Thoracic aorta (tissue), 2 donors: ENCODE results near the gene SLIT3. TPM values are rescaled to one million over a fixed set of nuclear protein-coding genes. Genes with fewer than 3 reads are reported as not detected.

Experiments used
- ATAC-seq: fragments of 150-250 bp; one replicate; pipeline ENCODE4 v1.8.0; 2017; ENCODE audit warnings: low read depth; ENCODE audit not compliant: insufficient number of reproducible peaks, low FRiP score
- DNase-seq: peaks from one replicate; pipeline ENCODE4 v3.0.0-alpha.2; 2020; ENCODE audit warnings: low spot score
- H3K27ac ChIP-seq, 2 donors: fragments of 200-600 bp; sonication (generic); 1 replicate in 1 of 2; 2 replicates in 1 of 2; pipeline ENCODE4 v1.5.1; 2016; ENCODE audit warnings: mild to moderate bottlenecking in 2 of 2, moderate library complexity in 2 of 2
- H3K27me3 ChIP-seq: fragments of 200-600 bp; sonication (generic); replicated peaks from 2 replicates; pipeline ENCODE4 v1.6.0; 2016; ENCODE audit warnings: mild to moderate bottlenecking; ENCODE audit not compliant: insufficient read depth
- H3K36me3 ChIP-seq: fragments of 200-600 bp; sonication (generic); one replicate; pipeline ENCODE4 v1.5.1; 2016
- H3K4me1 ChIP-seq, 2 donors: fragments of 200-600 bp; sonication (generic); 1 replicate in 1 of 2; 2 replicates in 1 of 2; pipeline versions ENCODE4 v1.5.1 to v1.6.0; 2016; ENCODE audit warnings: low read depth in 2 of 2, mild to moderate bottlenecking in 1 of 2; ENCODE audit not compliant: control insufficient read depth in 1 of 2
- H3K4me3 ChIP-seq: fragments of 200-600 bp; sonication (generic); 2 replicates; pipeline ENCODE4 v1.5.1; 2016; ENCODE audit warnings: mild to moderate bottlenecking
- H3K9me3 ChIP-seq: fragments of 200-600 bp; sonication (generic); 2 replicates; pipeline ENCODE4 v1.5.1; 2016
- total RNA-seq, 2 donors: library from RNA; depleted of rRNA; stranded (reverse); fragments of >200 nt; gene quantifications; one replicate each; pipeline versions ENCODE4 v1.1.0 to v1.2.3, GENCODE V29; 2016
- TF ChIP-seq, protein P1 (sequence below): fragments of 200-600 bp; sonication (generic); IDR thresholded peaks from one replicate; pipeline ENCODE4 v1.5.1; 2019; ENCODE audit warnings: antibody characterized with exemption

The SLIT3 gene
- total RNA-seq, 2 donors from 2014 or later = 80.1 to 86.9 TPM

DNA sequence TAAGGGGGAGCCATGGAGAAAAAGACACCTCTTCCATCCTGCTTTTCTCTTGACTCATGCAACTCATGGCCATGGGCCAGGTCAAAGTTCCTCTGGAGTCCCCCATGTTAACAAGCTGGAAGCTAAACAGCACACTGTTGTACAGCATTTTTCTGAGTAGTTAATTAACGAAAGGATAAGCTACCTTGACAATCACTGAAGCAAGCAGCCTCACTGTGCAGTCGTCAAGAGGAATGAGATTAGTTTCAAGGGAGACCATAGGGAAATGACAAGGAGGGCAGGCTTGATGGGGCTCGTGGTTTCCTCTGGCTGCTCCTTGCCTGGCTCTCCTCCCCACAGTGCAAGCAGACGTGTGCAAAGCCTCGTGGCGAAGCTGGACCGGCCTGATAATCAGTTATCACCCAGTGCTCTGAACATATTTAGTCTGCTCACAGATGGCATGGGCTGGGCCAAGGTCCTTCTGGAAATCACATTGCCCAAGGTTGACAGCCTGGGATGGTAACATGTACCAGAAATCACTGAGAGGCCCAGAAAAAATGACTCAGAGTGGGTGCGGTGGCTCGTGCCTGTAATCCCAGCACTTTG is 209.5 kb downstream of the SLIT3 start:
- no peaks in the 10 kb centered on the region for H3K27me3 ChIP-seq
- TF ChIP-seq, protein P1, sequence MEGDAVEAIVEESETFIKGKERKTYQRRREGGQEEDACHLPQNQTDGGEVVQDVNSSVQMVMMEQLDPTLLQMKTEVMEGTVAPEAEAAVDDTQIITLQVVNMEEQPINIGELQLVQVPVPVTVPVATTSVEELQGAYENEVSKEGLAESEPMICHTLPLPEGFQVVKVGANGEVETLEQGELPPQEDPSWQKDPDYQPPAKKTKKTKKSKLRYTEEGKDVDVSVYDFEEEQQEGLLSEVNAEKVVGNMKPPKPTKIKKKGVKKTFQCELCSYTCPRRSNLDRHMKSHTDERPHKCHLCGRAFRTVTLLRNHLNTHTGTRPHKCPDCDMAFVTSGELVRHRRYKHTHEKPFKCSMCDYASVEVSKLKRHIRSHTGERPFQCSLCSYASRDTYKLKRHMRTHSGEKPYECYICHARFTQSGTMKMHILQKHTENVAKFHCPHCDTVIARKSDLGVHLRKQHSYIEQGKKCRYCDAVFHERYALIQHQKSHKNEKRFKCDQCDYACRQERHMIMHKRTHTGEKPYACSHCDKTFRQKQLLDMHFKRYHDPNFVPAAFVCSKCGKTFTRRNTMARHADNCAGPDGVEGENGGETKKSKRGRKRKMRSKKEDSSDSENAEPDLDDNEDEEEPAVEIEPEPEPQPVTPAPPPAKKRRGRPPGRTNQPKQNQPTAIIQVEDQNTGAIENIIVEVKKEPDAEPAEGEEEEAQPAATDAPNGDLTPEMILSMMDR = no peak
- H3K36me3 ChIP-seq = no peaks in the 10 kb centered on the region
- DNase-seq (no peak), ATAC-seq (no peak)
- no peak overlapping the region for H3K27ac ChIP-seq
- H3K9me3 ChIP-seq = no peaks in the 10 kb centered on the region
- no peak overlapping the region for H3K4me3 ChIP-seq
- peaks cover 4 to 8% of the 10 kb centered on the region in 2 donors for H3K4me1 ChIP-seq

DNA sequence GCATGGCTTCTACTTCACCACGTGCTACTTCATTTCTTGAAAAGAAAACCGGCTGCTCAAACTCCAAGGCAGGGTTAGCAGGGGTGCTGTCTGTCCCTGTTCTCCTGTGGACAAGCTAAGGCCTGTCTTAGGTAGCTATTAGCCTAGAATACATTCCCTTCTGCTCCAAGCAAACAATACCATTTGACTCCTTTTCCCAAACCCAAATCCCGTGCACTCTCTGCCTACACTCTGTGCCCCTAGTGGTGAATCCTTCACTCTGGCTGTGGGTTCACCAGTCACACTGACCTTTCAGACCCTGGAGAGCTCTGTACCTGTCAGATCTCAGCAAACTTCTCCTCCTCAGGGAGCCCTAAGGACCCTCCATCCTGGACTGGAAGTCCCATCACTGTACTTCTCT is 211.6 kb downstream of the SLIT3 start:
- H3K9me3 ChIP-seq = no peaks in the 10 kb centered on the region
- H3K27ac ChIP-seq = no peak overlapping the region
- ATAC-seq = no peak
- TF ChIP-seq, protein P1 = no peak
- DNase-seq = no peak
- H3K4me1 ChIP-seq = no peaks in the 10 kb centered on the region
- no peak overlapping the region for H3K4me3 ChIP-seq
- no peaks in the 10 kb centered on the region for H3K36me3 ChIP-seq
- no peaks in the 10 kb centered on the region for H3K27me3 ChIP-seq

DNA sequence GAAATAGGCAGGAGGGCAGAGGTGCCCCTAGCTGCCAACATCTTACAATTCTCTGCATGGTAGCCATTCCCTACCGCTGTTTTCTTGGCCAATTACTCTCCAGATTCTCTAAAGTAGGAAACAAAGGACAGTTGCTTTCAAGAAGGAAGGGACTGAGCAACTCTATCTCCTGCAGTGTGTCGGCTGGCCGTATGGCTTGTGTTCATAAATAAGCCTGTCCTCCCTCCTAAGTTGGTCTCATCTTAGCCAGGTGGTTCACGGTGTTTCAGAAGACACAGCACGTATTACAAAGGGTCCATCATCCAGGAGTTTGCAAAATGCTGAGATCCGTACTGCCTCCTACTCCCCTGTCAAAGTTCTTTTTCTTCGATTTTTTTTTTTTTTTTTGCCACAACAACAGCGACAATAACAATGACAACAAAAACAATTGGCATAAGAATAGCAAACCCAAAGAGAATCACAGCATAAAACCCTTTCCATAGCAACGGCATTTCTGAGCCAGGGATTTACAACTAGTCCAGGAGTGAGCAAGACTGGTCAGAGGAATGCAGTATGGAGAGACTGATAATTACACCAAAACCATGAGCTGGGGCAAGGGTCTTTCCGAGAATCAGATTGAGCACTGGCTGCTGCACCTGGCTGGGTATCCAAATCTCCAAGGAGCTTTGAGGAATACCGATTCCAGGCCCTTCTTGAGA is 212.8 kb downstream of the SLIT3 start:
- H3K4me3 ChIP-seq = no peak overlapping the region
- no peak overlapping the region for H3K27ac ChIP-seq
- ATAC-seq = no peak
- no peaks in the 10 kb centered on the region for H3K4me1 ChIP-seq
- TF ChIP-seq, protein P1 = no peak
- H3K36me3 ChIP-seq = no peaks in the 10 kb centered on the region
- H3K27me3 ChIP-seq = no peaks in the 10 kb centered on the region
- no peaks in the 10 kb centered on the region for H3K9me3 ChIP-seq
- DNase-seq = no peak

DNA sequence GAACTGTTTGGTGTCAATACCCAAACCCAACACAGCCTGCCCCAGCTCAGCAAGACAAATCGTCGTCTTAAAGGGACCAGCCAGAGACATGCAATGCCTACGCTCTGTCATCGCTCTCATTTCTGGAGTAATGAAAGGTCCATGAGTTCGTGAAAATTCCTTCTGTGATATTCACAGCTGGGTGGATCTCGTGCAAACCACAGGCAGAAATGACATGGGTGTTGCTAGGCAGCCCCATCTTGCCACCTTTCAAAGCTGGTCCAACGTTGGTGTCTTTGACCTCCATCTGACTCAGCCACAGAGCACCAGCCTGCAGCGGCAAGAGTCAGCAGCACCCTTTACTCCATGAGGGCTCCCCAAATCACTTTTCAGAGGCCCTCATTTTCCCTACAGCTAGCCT is 215.3 kb downstream of the SLIT3 start:
- no peak overlapping the region for H3K4me3 ChIP-seq
- H3K4me1 ChIP-seq = no peaks in the 10 kb centered on the region
- no peaks in the 10 kb centered on the region for H3K9me3 ChIP-seq
- H3K27ac ChIP-seq = no peak overlapping the region
- TF ChIP-seq, protein P1 = no peak
- ATAC-seq (no peak), DNase-seq (no peak)
- H3K36me3 ChIP-seq = no peaks in the 10 kb centered on the region
- H3K27me3 ChIP-seq = no peaks in the 10 kb centered on the region

DNA sequence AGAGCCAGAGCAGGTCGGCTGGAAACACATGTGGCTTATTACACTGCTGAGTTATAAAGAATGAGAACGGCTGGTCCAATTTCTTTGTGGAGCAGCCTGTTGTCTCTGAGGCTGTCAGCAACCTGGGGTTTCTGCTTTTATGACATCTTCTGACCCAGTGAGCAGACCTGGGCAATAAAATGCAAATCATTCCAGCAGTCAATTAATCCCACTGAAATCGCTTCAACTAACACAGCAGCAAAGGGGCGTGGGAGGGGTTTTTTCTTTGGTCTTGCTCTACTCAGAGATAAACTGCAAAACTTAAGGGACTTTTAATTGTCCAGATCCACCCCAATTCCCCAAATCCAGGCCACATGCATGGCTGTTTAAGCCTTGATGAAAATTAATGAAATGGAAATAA is 215.7 kb downstream of the SLIT3 start:
- H3K27me3 ChIP-seq = no peaks in the 10 kb centered on the region
- H3K9me3 ChIP-seq = no peaks in the 10 kb centered on the region
- no peak overlapping the region for H3K4me3 ChIP-seq
- H3K36me3 ChIP-seq = no peaks in the 10 kb centered on the region
- H3K4me1 ChIP-seq = no peaks in the 10 kb centered on the region
- no peak overlapping the region for H3K27ac ChIP-seq
- DNase-seq (no peak), ATAC-seq (no peak)
- TF ChIP-seq, protein P1 = no peak
